Measurements from ENCODE around the gene FNDC3B. TPM values are rescaled to one million over a fixed set of nuclear protein-coding genes. Genes with fewer than 3 reads are reported as not detected.

FNDC3B gene
- total and polyA plus RNA-seq, 2 donors (not counting 1 experiment from before 2014, with no cell fraction given): 1.2 to 9.2 TPM

DNA sequence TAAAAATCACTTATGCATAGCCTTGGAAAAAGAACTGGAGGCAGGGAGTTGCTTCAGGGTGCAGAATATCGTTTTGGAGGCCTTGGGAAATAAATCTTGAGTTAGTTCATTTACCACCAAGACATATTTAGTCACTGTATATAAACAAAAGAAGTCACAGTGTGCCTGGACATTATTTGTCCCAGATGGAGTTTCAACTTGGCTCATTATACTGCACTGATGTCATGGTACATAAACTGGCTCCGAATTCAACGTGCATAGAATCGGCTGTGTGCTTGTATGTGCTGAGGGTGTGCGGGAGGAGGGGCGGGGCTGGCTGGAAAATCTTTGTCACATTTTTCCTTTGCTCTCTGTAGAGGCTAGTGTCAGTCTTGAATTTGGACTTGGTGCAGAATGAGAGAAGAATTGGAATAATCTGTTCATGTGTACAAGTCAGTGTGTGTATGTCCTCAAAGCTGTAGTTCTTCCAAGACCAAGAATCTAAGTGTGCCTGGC is 86.6 kb downstream of the FNDC3B start:
- WGBS (ENCODE audit: insufficient coverage): 94% methylated on average over 5 of the region's 6 CpGs
- H3K36me3 ChIP-seq (replicated peaks in 1 of 2; ENCODE audit: control extremely low read depth in 1 of 2, control insufficient read depth in 1 of 2, extremely low read depth in 1 of 2, insufficient read depth in 2 of 2, low read length in 1 of 2): peaks cover 0 to 2% of the 10 kb centered on the region in 2 experiments
- no peak for TF ChIP-seq EZH2 (IDR thresholded peaks at IDR 0.05; ENCODE audit: borderline replicate concordance, insufficient read depth, low read depth, low read length, poor library complexity, severe bottlenecking)
- TF ChIP-seq, protein P1, sequence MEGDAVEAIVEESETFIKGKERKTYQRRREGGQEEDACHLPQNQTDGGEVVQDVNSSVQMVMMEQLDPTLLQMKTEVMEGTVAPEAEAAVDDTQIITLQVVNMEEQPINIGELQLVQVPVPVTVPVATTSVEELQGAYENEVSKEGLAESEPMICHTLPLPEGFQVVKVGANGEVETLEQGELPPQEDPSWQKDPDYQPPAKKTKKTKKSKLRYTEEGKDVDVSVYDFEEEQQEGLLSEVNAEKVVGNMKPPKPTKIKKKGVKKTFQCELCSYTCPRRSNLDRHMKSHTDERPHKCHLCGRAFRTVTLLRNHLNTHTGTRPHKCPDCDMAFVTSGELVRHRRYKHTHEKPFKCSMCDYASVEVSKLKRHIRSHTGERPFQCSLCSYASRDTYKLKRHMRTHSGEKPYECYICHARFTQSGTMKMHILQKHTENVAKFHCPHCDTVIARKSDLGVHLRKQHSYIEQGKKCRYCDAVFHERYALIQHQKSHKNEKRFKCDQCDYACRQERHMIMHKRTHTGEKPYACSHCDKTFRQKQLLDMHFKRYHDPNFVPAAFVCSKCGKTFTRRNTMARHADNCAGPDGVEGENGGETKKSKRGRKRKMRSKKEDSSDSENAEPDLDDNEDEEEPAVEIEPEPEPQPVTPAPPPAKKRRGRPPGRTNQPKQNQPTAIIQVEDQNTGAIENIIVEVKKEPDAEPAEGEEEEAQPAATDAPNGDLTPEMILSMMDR (IDR thresholded peaks at IDR 0.05): no peak
- no peaks in the 10 kb centered on the region for H3K4me1 ChIP-seq (ENCODE audit: control insufficient read depth in 2 of 2, insufficient read depth in 2 of 2, low read length in 2 of 2)
- no peak overlapping the region for H3K4me2 ChIP-seq (replicated peaks; ENCODE audit: low read depth, low read length, poor library complexity, severe bottlenecking)
- H3K4me3 Mint-ChIP-seq: no peak overlapping the region
- no peak overlapping the region for H3K9ac ChIP-seq (ENCODE audit: low read length)
- ChIA-PET CTCF (no interaction called here), POLR2A (no interaction called here)
- peaks cover 0 to 8% (median 3%) of the 10 kb centered on the region in 4 experiments for H3K27me3 ChIP-seq (replicated peaks in 1 of 4; ENCODE audit: control extremely low read depth in 1 of 4, control insufficient read depth in 3 of 4, insufficient read depth in 4 of 4, low read length in 3 of 4)
- H3K27ac ChIP-seq (ENCODE audit: low read length in 2 of 2): no peak overlapping the region
- no peaks in the 10 kb centered on the region for H4K20me1 ChIP-seq (ENCODE audit: control insufficient read depth, insufficient read depth, low read length, poor library complexity, severe bottlenecking)
- no peak overlapping the region for H2AFZ ChIP-seq (ENCODE audit: insufficient read depth, low read depth, low read length, poor library complexity, severe bottlenecking)
- H3K27me3 Mint-ChIP-seq: peaks cover 20% of the 10 kb centered on the region
- H3K4me3 ChIP-seq (ENCODE audit: control extremely low read depth in 1 of 5, extremely low read depth in 1 of 5, insufficient read depth in 1 of 5, low read depth in 2 of 5, low read length in 4 of 5): no peak overlapping the region
- H3K4me1 Mint-ChIP-seq: no peaks in the 10 kb centered on the region
- intact Hi-C loops (cut with micrococcal nuclease): no loop called here
- ATAC-seq (ENCODE audit: low read depth) (no peak), DNase-seq (no peak)
- H3K9me3 ChIP-seq (ENCODE audit: control extremely low read depth in 1 of 3, control insufficient read depth in 2 of 3, insufficient read depth in 1 of 3, low read length in 2 of 3): no peaks in the 10 kb centered on the region
- H3K9me3 Mint-ChIP-seq (ENCODE audit: insufficient read depth): no peaks in the 10 kb centered on the region
- no peak overlapping the region for H3K27ac Mint-ChIP-seq
- H3K79me2 ChIP-seq (ENCODE audit: control insufficient read depth, insufficient read depth, low read length): no peaks in the 10 kb centered on the region

DNA sequence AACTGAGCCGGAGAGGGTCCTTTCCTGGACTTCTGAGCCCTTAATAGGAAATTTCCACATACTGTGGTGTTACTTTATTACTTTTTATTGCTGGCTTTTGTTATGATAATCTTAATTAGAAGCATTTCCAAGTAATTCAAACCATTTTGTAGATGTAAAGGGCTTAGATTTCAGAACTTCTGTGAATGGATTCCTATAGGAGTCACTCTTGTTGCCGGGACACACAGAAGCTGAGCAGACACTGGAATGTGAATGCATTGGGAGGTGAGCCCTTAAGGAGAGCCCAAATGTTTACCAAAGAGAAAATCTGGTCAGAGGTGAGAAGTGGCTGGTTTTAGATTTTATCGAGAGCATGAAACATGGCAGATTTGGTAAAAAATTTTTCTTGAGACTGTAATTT is 87.4 kb downstream of the FNDC3B start:
- DNase-seq (no peak), ATAC-seq (ENCODE audit: low read depth) (no peak)
- 100% methylated on average over 2 of the region's 3 CpGs for WGBS (ENCODE audit: insufficient coverage)
- H3K9me3 ChIP-seq (ENCODE audit: control extremely low read depth in 1 of 3, control insufficient read depth in 2 of 3, insufficient read depth in 1 of 3, low read length in 2 of 3): no peaks in the 10 kb centered on the region
- no peak overlapping the region for H3K4me2 ChIP-seq (replicated peaks; ENCODE audit: low read depth, low read length, poor library complexity, severe bottlenecking)
- POLR2A ChIA-PET: no interaction called here
- Mint-ChIP-seq H3K4me1 (no peaks in the 10 kb centered on the region), H3K27me3 (peaks cover 20% of the 10 kb centered on the region), H3K9me3 (ENCODE audit: insufficient read depth) (no peaks in the 10 kb centered on the region), H3K27ac (no peak overlapping the region), H3K4me3 (no peak overlapping the region)
- peaks cover 0 to 8% (median 3%) of the 10 kb centered on the region in 4 experiments for H3K27me3 ChIP-seq (replicated peaks in 1 of 4; ENCODE audit: control extremely low read depth in 1 of 4, control insufficient read depth in 3 of 4, insufficient read depth in 4 of 4, low read length in 3 of 4)
- CTCF ChIA-PET: no interaction called here
- intact Hi-C loops (cut with micrococcal nuclease): no loop called here
- no peak overlapping the region for H2AFZ ChIP-seq (ENCODE audit: insufficient read depth, low read depth, low read length, poor library complexity, severe bottlenecking)
- no peak for TF ChIP-seq EZH2 (IDR thresholded peaks at IDR 0.05; ENCODE audit: borderline replicate concordance, insufficient read depth, low read depth, low read length, poor library complexity, severe bottlenecking)
- TF ChIP-seq, protein P1 (IDR thresholded peaks at IDR 0.05): no peak
- H3K36me3 ChIP-seq (replicated peaks in 1 of 2; ENCODE audit: control extremely low read depth in 1 of 2, control insufficient read depth in 1 of 2, extremely low read depth in 1 of 2, insufficient read depth in 2 of 2, low read length in 1 of 2): peaks cover 0 to 2% of the 10 kb centered on the region in 2 experiments
- H3K79me2 ChIP-seq (ENCODE audit: control insufficient read depth, insufficient read depth, low read length): no peaks in the 10 kb centered on the region
- no peak overlapping the region for H3K4me3 ChIP-seq (ENCODE audit: control extremely low read depth in 1 of 5, extremely low read depth in 1 of 5, insufficient read depth in 1 of 5, low read depth in 2 of 5, low read length in 4 of 5)
- H3K4me1 ChIP-seq (ENCODE audit: control insufficient read depth in 2 of 2, insufficient read depth in 2 of 2, low read length in 2 of 2): no peaks in the 10 kb centered on the region
- no peaks in the 10 kb centered on the region for H4K20me1 ChIP-seq (ENCODE audit: control insufficient read depth, insufficient read depth, low read length, poor library complexity, severe bottlenecking)
- H3K9ac ChIP-seq (ENCODE audit: low read length): no peak overlapping the region
- no peak overlapping the region for H3K27ac ChIP-seq (ENCODE audit: low read length in 2 of 2)

Measured in B cell (primary cell).